GM18873 (cell line): ENCODE data around the gene GBGT1.

Experiments used
- ATAC-seq: cut with Tn5 transposase; IDR thresholded peaks from one replicate; pipeline ENCODE4 v1.9.1; 2021; ENCODE audit warnings: mild to moderate bottlenecking, moderate library complexity, moderate number of reproducible peaks; ENCODE audit not compliant: unreplicated experiment, low FRiP score

The GBGT1 gene

GRCh38 chr9:133104718-133105460 is 58.8 kb downstream of the GBGT1 start:
- ATAC-seq = no peak

GRCh38 chr9:133103987-133104505 is 59.7 kb downstream of the GBGT1 start:
- ATAC-seq = no peak

- no peak for ATAC-seq
Observed at GRCh38 chr9:133103183-133103986, 60.3 kb downstream of the GBGT1 start.
